NCI-H2196 treated with DMSO at 0.1 percent for 48 hours (cell line): Measurements from ENCODE around the gene PDE4D.
"Not testable (repeated sequence)": the region's sequence is repeated elsewhere in the genome, so short reads cannot be mapped to it uniquely, and the experiment has no call there.

Experiments
- DNase-seq: peaks from one replicate; lab custom pipeline; 2025; ENCODE audit not compliant: unreplicated experiment; lab: John Stamatoyannopoulos, UW

The PDE4D gene

GRCh38 chr5:59486508-59486907, 407.0 kb downstream of the PDE4D start:
- DNase-seq = no peak

GRCh38 chr5:59485629-59486439, 407.7 kb downstream of the PDE4D start:
- no peak for DNase-seq

- DNase-seq = no peak
Observed at GRCh38 chr5:59485107-59485506, 408.4 kb downstream of the PDE4D start.

DNA sequence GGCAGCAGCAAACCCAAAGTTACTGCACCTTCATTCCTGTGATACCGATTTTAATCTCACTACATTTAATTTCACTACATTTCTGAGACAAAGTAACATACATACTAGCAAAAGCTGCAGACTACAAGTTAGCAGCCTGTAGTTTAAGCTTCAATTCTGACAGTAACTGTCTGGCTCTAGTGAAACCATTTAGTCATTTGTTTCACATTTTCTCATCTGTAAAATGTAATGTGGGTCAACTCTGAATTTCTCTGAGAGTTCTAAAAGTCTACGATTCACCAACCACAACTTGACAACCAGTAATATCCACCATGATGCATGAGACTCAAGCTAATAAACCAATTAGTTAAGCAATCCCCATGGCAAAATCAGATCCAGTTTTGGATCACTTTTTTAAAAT, 408.9 kb downstream of the PDE4D start:
- DNase-seq = no peak

- no peak for DNase-seq
Observed at GRCh38 chr5:59483971-59484472, 409.5 kb downstream of the PDE4D start.

GRCh38 chr5:59479086-59479485, 414.4 kb downstream of the PDE4D start:
- no peak for DNase-seq

- DNase-seq = no peak
Observed at GRCh38 chr5:59474324-59474723, 419.2 kb downstream of the PDE4D start.

- no peak for DNase-seq
Observed at GRCh38 chr5:59473611-59474010, 419.9 kb downstream of the PDE4D start.

DNA sequence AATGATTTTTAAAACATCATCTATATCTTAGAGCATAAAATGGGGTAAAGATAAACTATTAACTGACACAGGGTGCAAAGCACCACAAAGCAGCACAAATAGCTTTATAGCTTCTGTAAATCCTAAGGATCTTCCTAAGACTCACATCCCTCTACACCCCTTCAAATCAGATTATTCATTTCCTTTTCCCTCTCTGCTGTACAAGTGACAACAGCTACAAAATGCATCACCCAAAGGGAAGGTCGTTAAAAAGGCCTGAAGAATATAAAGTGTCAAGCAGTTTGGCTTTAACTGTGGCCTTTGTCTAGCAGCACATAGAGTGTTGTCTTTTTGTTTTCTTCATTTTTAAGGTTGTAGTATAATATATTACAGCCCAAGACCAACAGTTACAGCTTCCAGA, 422.1 kb downstream of the PDE4D start:
- DNase-seq = no peak

DNA sequence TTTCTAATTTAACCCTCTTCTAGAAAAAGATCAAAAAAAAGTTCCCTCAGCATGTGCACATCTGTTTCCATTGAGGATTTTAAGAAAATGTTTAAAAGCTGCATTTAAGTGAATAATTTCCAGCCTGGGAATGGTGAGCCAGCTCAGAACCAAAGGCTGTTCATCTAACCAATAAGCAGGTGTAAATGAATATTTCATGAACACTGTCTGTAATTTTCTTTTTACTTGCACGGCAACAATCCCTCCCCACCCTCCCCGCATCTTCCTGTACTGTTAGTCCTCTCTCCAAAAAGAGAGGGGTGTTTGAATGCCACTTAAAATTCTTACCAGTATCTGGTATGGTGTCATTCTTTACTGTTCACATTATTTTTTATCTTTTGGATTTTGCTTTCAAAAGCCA, 425.6 kb downstream of the PDE4D start:
- no peak for DNase-seq

DNA sequence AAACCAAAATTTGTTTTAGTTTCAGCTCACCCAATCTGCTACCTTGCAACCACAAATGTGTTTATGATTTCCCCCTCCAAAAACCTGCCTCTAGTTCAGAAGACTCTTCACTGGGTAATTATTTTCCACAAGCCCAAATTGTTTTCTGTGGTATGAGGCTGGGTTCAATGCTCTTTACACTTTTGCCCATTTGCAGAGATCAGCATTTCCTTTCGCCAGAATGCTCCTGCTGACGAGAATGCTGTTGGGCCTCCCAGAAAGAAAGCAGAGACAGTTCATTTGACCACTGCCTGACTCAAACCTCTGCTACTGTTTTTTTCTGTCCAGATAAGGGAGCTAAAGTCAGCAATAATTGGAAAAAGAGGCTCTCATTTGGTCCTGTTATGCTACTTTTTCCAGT, 427.3 kb downstream of the PDE4D start:
- DNase-seq = no peak

DNA sequence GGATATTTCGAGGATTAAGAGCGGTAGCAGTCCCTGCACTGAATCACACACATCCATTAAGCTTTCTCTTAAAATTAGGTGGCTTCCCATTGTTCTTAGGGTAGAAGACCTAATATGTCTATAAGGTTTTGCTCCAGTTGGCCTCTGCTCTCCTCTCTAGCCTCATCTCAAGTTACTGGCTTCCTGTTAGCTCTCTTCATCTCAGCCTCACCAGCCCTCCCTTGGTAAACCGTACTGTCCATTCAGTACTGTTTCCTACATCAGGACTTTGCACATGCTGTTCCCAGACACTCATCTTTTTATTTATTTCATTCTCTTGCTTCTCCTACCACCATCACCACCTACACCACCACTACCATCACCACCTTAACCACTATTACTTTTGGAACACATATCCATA, 428.6 kb downstream of the PDE4D start:
- no peak for DNase-seq

DNA sequence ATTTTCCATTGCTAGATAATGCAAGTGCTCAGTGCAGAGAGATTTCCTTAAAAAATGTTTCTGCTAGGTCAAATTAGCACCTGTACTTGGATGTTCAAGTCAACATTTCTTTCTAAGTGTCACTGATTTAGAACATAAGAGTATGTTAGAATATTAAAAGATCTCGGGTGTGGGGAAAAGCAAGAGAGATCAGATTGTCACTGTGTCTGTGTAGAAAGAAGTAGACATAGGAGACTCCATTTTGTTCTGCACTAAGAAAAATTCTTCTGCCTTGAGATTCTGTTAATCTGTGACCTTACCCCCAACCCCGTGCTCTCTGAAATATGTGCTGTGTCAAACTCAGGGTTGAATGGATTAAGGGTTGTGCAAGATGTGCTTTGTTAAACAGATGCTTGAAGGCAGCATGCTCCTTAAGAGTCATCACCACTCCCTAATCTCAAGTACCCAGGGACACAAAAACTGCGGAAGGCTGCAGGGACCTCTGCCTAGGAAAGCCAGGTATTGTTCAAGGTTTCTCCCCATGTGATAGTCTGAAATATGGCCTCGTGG, 429.8 kb downstream of the PDE4D start:
- not testable (repeated sequence) for DNase-seq

DNA sequence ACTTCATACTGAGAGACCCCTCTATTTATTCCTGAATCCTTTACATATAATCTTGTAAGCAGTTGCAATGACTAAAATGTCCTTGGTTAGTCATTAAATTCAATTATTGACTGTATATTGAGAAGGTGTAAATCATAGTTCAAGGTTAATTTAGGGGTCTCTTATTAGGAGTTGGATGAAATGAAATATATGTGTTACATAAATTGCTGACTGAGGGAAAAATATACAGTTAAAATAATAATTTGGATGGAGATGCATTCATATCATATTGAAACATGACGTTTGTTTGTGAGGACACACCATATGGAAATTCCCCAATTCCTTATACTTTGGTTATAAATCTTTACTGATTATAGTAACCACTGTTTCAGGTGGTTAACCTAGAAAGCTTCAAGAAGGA, 430.6 kb downstream of the PDE4D start:
- DNase-seq = no peak

GRCh38 chr5:59460368-59461153, 433.0 kb downstream of the PDE4D start:
- no peak for DNase-seq

GRCh38 chr5:59458966-59459729, 434.4 kb downstream of the PDE4D start:
- DNase-seq = no peak

GRCh38 chr5:59458321-59458720, 435.2 kb downstream of the PDE4D start:
- no peak for DNase-seq

GRCh38 chr5:59449905-59450644, 443.5 kb downstream of the PDE4D start:
- DNase-seq = no peak

GRCh38 chr5:59446356-59446755, 447.2 kb downstream of the PDE4D start:
- DNase-seq = no peak

DNA sequence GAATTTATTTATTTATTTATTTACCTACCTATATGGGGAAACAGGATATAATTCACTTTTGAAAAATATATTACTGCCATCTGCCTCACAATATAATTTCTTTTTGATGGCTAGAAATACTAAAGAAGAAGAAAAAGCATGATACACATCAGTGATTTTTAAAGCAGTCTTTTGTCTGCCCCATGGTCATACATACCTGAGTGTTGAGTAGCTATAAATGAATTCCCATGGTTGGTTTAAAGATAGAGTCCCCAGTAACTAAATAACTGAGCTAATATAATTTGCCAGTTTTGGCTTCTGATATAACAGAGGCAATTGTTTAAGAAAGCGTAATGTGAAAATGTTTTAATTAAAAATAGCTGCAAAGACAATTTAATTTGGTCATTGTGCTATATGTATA, 447.8 kb downstream of the PDE4D start:
- no peak for DNase-seq
